ENCODE results near the gene PTPN21. TPM values are rescaled to one million over a fixed set of nuclear protein-coding genes. Genes with fewer than 3 reads are reported as not detected.

Gene PTPN21
- total RNA-seq: under 1 TPM in 1 of 2 experiments, not detected in 1; 0.17 TPM

- H3K27ac Mint-ChIP-seq: no peak within 1 kb of the TSS
- intact Hi-C loops (cut with micrococcal nuclease): no loop called here
- peaks cover 31% of the 10 kb centered on the region for H3K4me1 Mint-ChIP-seq (ENCODE audit: low read depth)
- DNase-seq: peak; percentile 13
- peaks cover 33% of the 10 kb centered on the region for H3K27me3 Mint-ChIP-seq (ENCODE audit: low read depth)
- H3K4me3 Mint-ChIP-seq: peak within 1 kb of the TSS; percentile 68
- no peaks in the 10 kb centered on the region for H3K36me3 Mint-ChIP-seq (ENCODE audit: low read depth)
- CTCF ChIA-PET: no interaction called here
- H3K9me3 Mint-ChIP-seq: no peaks in the 10 kb centered on the region
Observed at GRCh38 chr14:88554457-88555286, at the start of gene PTPN21. Gene PTPN21, minus strand, starts transcription at chr14:88555007. Its CDS starts 4,590 bp downstream, at chr14:88550417.

- Mint-ChIP-seq H3K27ac (no peak overlapping the region), H3K4me3 (no peak overlapping the region), H3K4me1 (ENCODE audit: low read depth) (peaks cover 22% of the 10 kb centered on the region), H3K36me3 (ENCODE audit: low read depth) (peaks cover 47% of the 10 kb centered on the region), H3K27me3 (ENCODE audit: low read depth) (no peaks in the 10 kb centered on the region), H3K9me3 (no peaks in the 10 kb centered on the region)
- intact Hi-C loops (cut with micrococcal nuclease): no loop called here
- CTCF ChIA-PET: no interaction called here
- no peak for DNase-seq
Observed at GRCh38 chr14:88604212-88604611, 49.4 kb upstream of the PTPN21 start.

- peak; percentile 58 for DNase-seq
- Mint-ChIP-seq H3K27me3 (ENCODE audit: low read depth) (no peaks in the 10 kb centered on the region), H3K27ac (peak overlapping the region; percentile 79), H3K9me3 (no peaks in the 10 kb centered on the region), H3K4me1 (ENCODE audit: low read depth) (peaks cover 21% of the 10 kb centered on the region), H3K36me3 (ENCODE audit: low read depth) (peaks cover 41% of the 10 kb centered on the region), H3K4me3 (peak overlapping the region; percentile 6)
- intact Hi-C loops (cut with micrococcal nuclease): loop anchor here (1.0 to 2.0 kb wide), 2 partner anchors 37 to 191 kb away; partner anchors contain the start of gene ZC3H14
- CTCF ChIA-PET: no interaction called here
Observed at GRCh38 chr14:88599761-88600439, 45.1 kb upstream of the PTPN21 start.

- intact Hi-C loops (cut with micrococcal nuclease): loop anchor here (2.0 kb wide), 1 partner anchor 191 kb away; no protein-coding TSS in a partner anchor
- no peaks in the 10 kb centered on the region for H3K9me3 Mint-ChIP-seq
- peaks cover 21% of the 10 kb centered on the region for H3K4me1 Mint-ChIP-seq (ENCODE audit: low read depth)
- peak overlapping the region; percentile 6 for H3K4me3 Mint-ChIP-seq
- no peak for DNase-seq
- no peaks in the 10 kb centered on the region for H3K27me3 Mint-ChIP-seq (ENCODE audit: low read depth)
- H3K36me3 Mint-ChIP-seq (ENCODE audit: low read depth): peaks cover 41% of the 10 kb centered on the region
- peak overlapping the region; percentile 43 for H3K27ac Mint-ChIP-seq
- CTCF ChIA-PET: no interaction called here
Observed at GRCh38 chr14:88599326-88599725, 44.5 kb upstream of the PTPN21 start.

GRCh38 chr14:88598097-88598675 is 43.4 kb upstream of the PTPN21 start:
- Mint-ChIP-seq H3K4me1 (ENCODE audit: low read depth) (peaks cover 21% of the 10 kb centered on the region), H3K9me3 (no peaks in the 10 kb centered on the region), H3K36me3 (ENCODE audit: low read depth) (peaks cover 40% of the 10 kb centered on the region), H3K27ac (no peak overlapping the region), H3K27me3 (ENCODE audit: low read depth) (no peaks in the 10 kb centered on the region), H3K4me3 (no peak overlapping the region)
- intact Hi-C loops (cut with micrococcal nuclease): loop anchor here (2.0 kb wide), 1 partner anchor 193 kb away; no protein-coding TSS in a partner anchor
- CTCF ChIA-PET: no interaction called here
- DNase-seq: no peak

- H3K9me3 Mint-ChIP-seq: no peaks in the 10 kb centered on the region
- no peak overlapping the region for H3K4me3 Mint-ChIP-seq
- no peak for DNase-seq
- H3K36me3 Mint-ChIP-seq (ENCODE audit: low read depth): peaks cover 37% of the 10 kb centered on the region
- CTCF ChIA-PET: no interaction called here
- no peaks in the 10 kb centered on the region for H3K27me3 Mint-ChIP-seq (ENCODE audit: low read depth)
- no peak overlapping the region for H3K27ac Mint-ChIP-seq
- H3K4me1 Mint-ChIP-seq (ENCODE audit: low read depth): peaks cover 21% of the 10 kb centered on the region
- intact Hi-C loops (cut with micrococcal nuclease): no loop called here
Observed at GRCh38 chr14:88597601-88598000, 42.8 kb upstream of the PTPN21 start.

GRCh38 chr14:88597038-88597437 is 42.2 kb upstream of the PTPN21 start:
- peaks cover 20% of the 10 kb centered on the region for H3K4me1 Mint-ChIP-seq (ENCODE audit: low read depth)
- H3K27me3 Mint-ChIP-seq (ENCODE audit: low read depth): no peaks in the 10 kb centered on the region
- intact Hi-C loops (cut with micrococcal nuclease): no loop called here
- H3K27ac Mint-ChIP-seq: no peak overlapping the region
- H3K4me3 Mint-ChIP-seq: no peak overlapping the region
- CTCF ChIA-PET: interaction anchor here (1.6 kb wide), 1 partner anchor 31 kb away, joined by 3 read pairs; no protein-coding TSS in a partner anchor
- H3K36me3 Mint-ChIP-seq (ENCODE audit: low read depth): peaks cover 33% of the 10 kb centered on the region
- DNase-seq: no peak
- H3K9me3 Mint-ChIP-seq: no peaks in the 10 kb centered on the region

GRCh38 chr14:88592031-88592430 is 37.2 kb upstream of the PTPN21 start:
- DNase-seq: no peak
- H3K36me3 Mint-ChIP-seq (ENCODE audit: low read depth): peaks cover 29% of the 10 kb centered on the region
- no peak overlapping the region for H3K4me3 Mint-ChIP-seq
- CTCF ChIA-PET: no interaction called here
- intact Hi-C loops (cut with micrococcal nuclease): no loop called here
- H3K27me3 Mint-ChIP-seq (ENCODE audit: low read depth): no peaks in the 10 kb centered on the region
- no peaks in the 10 kb centered on the region for H3K4me1 Mint-ChIP-seq (ENCODE audit: low read depth)
- H3K27ac Mint-ChIP-seq: no peak overlapping the region
- H3K9me3 Mint-ChIP-seq: no peaks in the 10 kb centered on the region

GRCh38 chr14:88590173-88590572 is 35.4 kb upstream of the PTPN21 start:
- no peak for DNase-seq
- intact Hi-C loops (cut with micrococcal nuclease): no loop called here
- CTCF ChIA-PET: interaction anchor here (0.6 kb wide), 1 partner anchor 17 kb away, joined by 5 read pairs; no protein-coding TSS in a partner anchor
- peaks cover 37% of the 10 kb centered on the region for H3K36me3 Mint-ChIP-seq (ENCODE audit: low read depth)
- no peak overlapping the region for H3K27ac Mint-ChIP-seq
- no peak overlapping the region for H3K4me3 Mint-ChIP-seq
- H3K9me3 Mint-ChIP-seq: no peaks in the 10 kb centered on the region
- H3K4me1 Mint-ChIP-seq (ENCODE audit: low read depth): no peaks in the 10 kb centered on the region
- no peaks in the 10 kb centered on the region for H3K27me3 Mint-ChIP-seq (ENCODE audit: low read depth)

- Mint-ChIP-seq H3K4me1 (ENCODE audit: low read depth) (no peaks in the 10 kb centered on the region), H3K27ac (no peak overlapping the region), H3K9me3 (no peaks in the 10 kb centered on the region), H3K4me3 (no peak overlapping the region), H3K27me3 (ENCODE audit: low read depth) (no peaks in the 10 kb centered on the region), H3K36me3 (ENCODE audit: low read depth) (peaks cover 42% of the 10 kb centered on the region)
- no peak for DNase-seq
- intact Hi-C loops (cut with micrococcal nuclease): no loop called here
- CTCF ChIA-PET: no interaction called here
Observed at GRCh38 chr14:88588081-88588480, 33.3 kb upstream of the PTPN21 start.

GRCh38 chr14:88584451-88584850 is 29.6 kb upstream of the PTPN21 start:
- Mint-ChIP-seq H3K4me1 (ENCODE audit: low read depth) (no peaks in the 10 kb centered on the region), H3K27ac (no peak overlapping the region), H3K27me3 (ENCODE audit: low read depth) (no peaks in the 10 kb centered on the region), H3K9me3 (no peaks in the 10 kb centered on the region), H3K36me3 (ENCODE audit: low read depth) (peaks cover 38% of the 10 kb centered on the region), H3K4me3 (no peak overlapping the region)
- CTCF ChIA-PET: interaction anchor here (1.1 kb wide), 1 partner anchor 14 kb away, joined by 3 read pairs; no protein-coding TSS in a partner anchor
- DNase-seq: no peak
- intact Hi-C loops (cut with micrococcal nuclease): no loop called here

- no peaks in the 10 kb centered on the region for H3K4me1 Mint-ChIP-seq (ENCODE audit: low read depth)
- no peak overlapping the region for H3K4me3 Mint-ChIP-seq
- CTCF ChIA-PET: no interaction called here
- no peaks in the 10 kb centered on the region for H3K27me3 Mint-ChIP-seq (ENCODE audit: low read depth)
- no peak overlapping the region for H3K27ac Mint-ChIP-seq
- no peaks in the 10 kb centered on the region for H3K9me3 Mint-ChIP-seq
- DNase-seq: no peak
- intact Hi-C loops (cut with micrococcal nuclease): no loop called here
- peaks cover 51% of the 10 kb centered on the region for H3K36me3 Mint-ChIP-seq (ENCODE audit: low read depth)
Observed at GRCh38 chr14:88576222-88576621, 21.4 kb upstream of the PTPN21 start.
